Measurements from ENCODE around the gene PLA2G5.
"Not testable (repeated sequence)": the region's sequence is repeated elsewhere in the genome, so short reads cannot be mapped to it uniquely, and the experiment has no call there.

PLA2G5 gene

DNA sequence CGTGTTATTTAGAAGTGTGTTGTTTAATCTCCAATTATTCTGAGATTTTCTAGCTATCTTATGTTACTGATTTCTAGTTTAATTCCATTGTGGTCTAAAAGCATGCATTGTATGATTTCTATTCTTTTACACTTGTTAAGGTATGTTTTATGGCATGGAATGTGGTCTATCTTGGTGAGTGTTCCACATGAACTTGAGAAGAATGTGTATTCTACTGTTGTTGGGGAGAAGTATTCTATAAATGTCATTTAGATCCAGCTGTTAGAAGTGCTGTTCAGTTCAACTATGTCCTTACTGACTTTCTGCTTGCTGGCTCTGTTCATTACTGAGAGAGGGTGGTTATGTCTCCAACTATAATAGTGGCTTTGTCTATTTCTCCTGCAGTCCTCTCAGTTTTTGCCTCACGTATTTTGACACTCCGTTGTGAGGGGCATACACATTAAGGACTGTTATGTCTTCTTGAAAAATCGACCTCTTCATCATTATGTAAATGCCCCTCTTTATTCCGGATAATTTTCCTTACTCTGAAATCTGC is 12.0 kb upstream of the PLA2G5 start:
- H2AFZ ChIP-seq (ENCODE audit: low read length): no peak overlapping the region
- H3K79me2 ChIP-seq (ENCODE audit: insufficient read depth, low read length): no peaks in the 10 kb centered on the region
- no peaks in the 10 kb centered on the region for H3K9me3 ChIP-seq (ENCODE audit: low read length)
- H4K20me1 ChIP-seq (ENCODE audit: insufficient read depth, low read length): no peaks in the 10 kb centered on the region
- no peak overlapping the region for H3K4me3 ChIP-seq (ENCODE audit: low read depth, low read length, poor library complexity, severe bottlenecking)
- H3K4me1 ChIP-seq (ENCODE audit: insufficient read depth, low read length, severe bottlenecking): no peaks in the 10 kb centered on the region
- no peaks in the 10 kb centered on the region; the same call in 1 of the 2 replicates for H3K27me3 ChIP-seq (ENCODE audit: insufficient read depth, low read length)
- TF ChIP-seq, protein P1, sequence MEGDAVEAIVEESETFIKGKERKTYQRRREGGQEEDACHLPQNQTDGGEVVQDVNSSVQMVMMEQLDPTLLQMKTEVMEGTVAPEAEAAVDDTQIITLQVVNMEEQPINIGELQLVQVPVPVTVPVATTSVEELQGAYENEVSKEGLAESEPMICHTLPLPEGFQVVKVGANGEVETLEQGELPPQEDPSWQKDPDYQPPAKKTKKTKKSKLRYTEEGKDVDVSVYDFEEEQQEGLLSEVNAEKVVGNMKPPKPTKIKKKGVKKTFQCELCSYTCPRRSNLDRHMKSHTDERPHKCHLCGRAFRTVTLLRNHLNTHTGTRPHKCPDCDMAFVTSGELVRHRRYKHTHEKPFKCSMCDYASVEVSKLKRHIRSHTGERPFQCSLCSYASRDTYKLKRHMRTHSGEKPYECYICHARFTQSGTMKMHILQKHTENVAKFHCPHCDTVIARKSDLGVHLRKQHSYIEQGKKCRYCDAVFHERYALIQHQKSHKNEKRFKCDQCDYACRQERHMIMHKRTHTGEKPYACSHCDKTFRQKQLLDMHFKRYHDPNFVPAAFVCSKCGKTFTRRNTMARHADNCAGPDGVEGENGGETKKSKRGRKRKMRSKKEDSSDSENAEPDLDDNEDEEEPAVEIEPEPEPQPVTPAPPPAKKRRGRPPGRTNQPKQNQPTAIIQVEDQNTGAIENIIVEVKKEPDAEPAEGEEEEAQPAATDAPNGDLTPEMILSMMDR (IDR thresholded peaks at IDR 0.05; ENCODE audit: low read length): no peak
- TF ChIP-seq EZH2 (IDR thresholded peaks at IDR 0.05; ENCODE audit: borderline replicate concordance, low read length): no peak
- H3K9ac ChIP-seq (ENCODE audit: low read length): no peak overlapping the region
- no peaks in the 10 kb centered on the region for H3K36me3 ChIP-seq (ENCODE audit: insufficient read depth, low read length)
- no peaks in the 10 kb centered on the region for H3F3A ChIP-seq (ENCODE audit: insufficient read depth, low read length)
- no peak overlapping the region for H3K4me2 ChIP-seq (ENCODE audit: low read length)
- no peak overlapping the region for H3K27ac ChIP-seq (ENCODE audit: low read depth, low read length, poor library complexity, severe bottlenecking)
- no peaks in the 10 kb centered on the region for H3K9me2 ChIP-seq (ENCODE audit: low read depth, low read length)

DNA sequence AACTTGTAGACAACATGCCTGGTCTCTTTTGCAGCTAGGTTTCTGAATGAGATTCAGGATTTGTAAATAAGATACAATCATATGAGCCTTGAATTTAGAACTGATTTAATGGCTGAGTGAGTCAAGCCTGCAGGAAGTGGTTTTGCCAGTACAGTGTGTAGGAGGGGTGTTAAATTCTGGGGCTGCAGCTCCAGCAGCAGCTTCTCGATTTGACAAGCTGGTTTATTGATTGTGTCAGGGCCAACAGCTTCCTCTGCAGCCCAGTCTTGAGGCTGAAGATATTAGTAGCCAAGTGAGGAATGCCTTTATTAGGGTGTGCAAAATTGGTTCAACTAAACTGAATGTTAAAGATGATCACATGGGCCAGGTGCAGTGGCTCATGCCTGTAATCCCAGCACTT is 11.5 kb upstream of the PLA2G5 start:
- no peaks in the 10 kb centered on the region for H3F3A ChIP-seq (ENCODE audit: insufficient read depth, low read length)
- H3K27ac ChIP-seq (ENCODE audit: low read depth, low read length, poor library complexity, severe bottlenecking): no peak overlapping the region
- no peak overlapping the region for H2AFZ ChIP-seq (ENCODE audit: low read length)
- H4K20me1 ChIP-seq (ENCODE audit: insufficient read depth, low read length): no peaks in the 10 kb centered on the region
- H3K4me3 ChIP-seq (ENCODE audit: low read depth, low read length, poor library complexity, severe bottlenecking): no peak overlapping the region
- H3K9me3 ChIP-seq (ENCODE audit: low read length): no peaks in the 10 kb centered on the region
- H3K79me2 ChIP-seq (ENCODE audit: insufficient read depth, low read length): no peaks in the 10 kb centered on the region
- H3K4me2 ChIP-seq (ENCODE audit: low read length): no peak overlapping the region
- no peak for TF ChIP-seq EZH2 (IDR thresholded peaks at IDR 0.05; ENCODE audit: borderline replicate concordance, low read length)
- TF ChIP-seq, protein P1 (IDR thresholded peaks at IDR 0.05; ENCODE audit: low read length): no peak
- H3K9me2 ChIP-seq (ENCODE audit: low read depth, low read length): no peaks in the 10 kb centered on the region
- no peak overlapping the region for H3K9ac ChIP-seq (ENCODE audit: low read length)
- no peaks in the 10 kb centered on the region; the same call in 1 of the 2 replicates for H3K27me3 ChIP-seq (ENCODE audit: insufficient read depth, low read length)
- no peaks in the 10 kb centered on the region for H3K36me3 ChIP-seq (ENCODE audit: insufficient read depth, low read length)
- no peaks in the 10 kb centered on the region for H3K4me1 ChIP-seq (ENCODE audit: insufficient read depth, low read length, severe bottlenecking)

DNA sequence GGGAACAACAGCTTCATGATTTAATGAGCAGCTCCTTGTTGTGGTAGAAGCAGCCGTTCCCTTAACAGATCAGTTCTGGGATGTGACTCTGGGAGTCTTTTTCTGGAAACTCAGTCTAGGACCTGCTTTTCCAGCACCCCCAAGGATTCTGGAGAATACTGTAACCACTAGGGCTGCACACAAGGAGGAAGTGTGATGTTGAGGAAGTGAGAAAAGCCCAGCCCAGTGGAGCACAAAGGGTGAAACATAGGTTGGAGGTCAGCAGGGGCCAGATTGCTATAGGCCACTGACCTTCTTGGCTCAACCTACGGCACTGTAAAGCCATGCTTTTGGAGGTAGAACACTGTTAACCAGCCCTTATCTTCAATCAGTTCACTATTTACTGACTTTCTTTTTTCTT is 10.1 kb upstream of the PLA2G5 start:
- no peaks in the 10 kb centered on the region for H3K4me1 ChIP-seq (ENCODE audit: insufficient read depth, low read length, severe bottlenecking)
- H3K9ac ChIP-seq (ENCODE audit: low read length): no peak overlapping the region
- no peaks in the 10 kb centered on the region; the same call in 1 of the 2 replicates for H3K27me3 ChIP-seq (ENCODE audit: insufficient read depth, low read length)
- no peaks in the 10 kb centered on the region for H3F3A ChIP-seq (ENCODE audit: insufficient read depth, low read length)
- H4K20me1 ChIP-seq (ENCODE audit: insufficient read depth, low read length): no peaks in the 10 kb centered on the region
- no peak overlapping the region for H3K4me2 ChIP-seq (ENCODE audit: low read length)
- no peaks in the 10 kb centered on the region for H3K9me2 ChIP-seq (ENCODE audit: low read depth, low read length)
- no peaks in the 10 kb centered on the region for H3K36me3 ChIP-seq (ENCODE audit: insufficient read depth, low read length)
- H3K9me3 ChIP-seq (ENCODE audit: low read length): no peaks in the 10 kb centered on the region
- no peaks in the 10 kb centered on the region for H3K79me2 ChIP-seq (ENCODE audit: insufficient read depth, low read length)
- H2AFZ ChIP-seq (ENCODE audit: low read length): no peak overlapping the region
- TF ChIP-seq EZH2 (IDR thresholded peaks at IDR 0.05; ENCODE audit: borderline replicate concordance, low read length): no peak
- TF ChIP-seq, protein P1 (IDR thresholded peaks at IDR 0.05; ENCODE audit: low read length): no peak
- no peak overlapping the region for H3K27ac ChIP-seq (ENCODE audit: low read depth, low read length, poor library complexity, severe bottlenecking)
- H3K4me3 ChIP-seq (ENCODE audit: low read depth, low read length, poor library complexity, severe bottlenecking): no peak overlapping the region

DNA sequence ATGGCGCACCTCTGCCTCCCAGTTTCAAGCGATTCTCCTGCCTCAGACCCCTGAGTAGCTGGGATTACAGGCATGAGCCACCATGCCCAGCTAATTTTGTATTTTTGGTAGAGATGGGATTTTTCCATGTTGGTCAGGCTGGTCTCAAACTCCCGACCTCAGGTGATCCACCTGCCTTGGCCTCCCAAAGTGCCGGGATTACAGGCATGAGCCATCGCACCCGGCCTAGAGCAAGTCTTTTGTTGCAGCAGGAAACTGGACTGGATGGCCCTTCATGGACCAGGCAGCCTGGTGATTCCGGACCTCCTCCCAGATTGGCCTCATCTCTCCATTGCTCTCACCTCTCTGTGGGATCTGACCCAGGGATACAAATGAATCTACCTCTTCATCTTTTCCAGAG is 9.2 kb upstream of the PLA2G5 start:
- not testable (repeated sequence) for H3K4me1 ChIP-seq (ENCODE audit: insufficient read depth, low read length, severe bottlenecking); H3F3A ChIP-seq (ENCODE audit: insufficient read depth, low read length); H3K9me3 ChIP-seq (ENCODE audit: low read length); H3K36me3 ChIP-seq (ENCODE audit: insufficient read depth, low read length); H2AFZ ChIP-seq (ENCODE audit: low read length); H4K20me1 ChIP-seq (ENCODE audit: insufficient read depth, low read length); H3K79me2 ChIP-seq (ENCODE audit: insufficient read depth, low read length); H3K9ac ChIP-seq (ENCODE audit: low read length); H3K4me2 ChIP-seq (ENCODE audit: low read length); H3K4me3 ChIP-seq (ENCODE audit: low read depth, low read length, poor library complexity, severe bottlenecking); H3K27ac ChIP-seq (ENCODE audit: low read depth, low read length, poor library complexity, severe bottlenecking); H3K27me3 ChIP-seq (ENCODE audit: insufficient read depth, low read length); H3K9me2 ChIP-seq (ENCODE audit: low read depth, low read length)

All from OCI-LY1 (cell line).